ENCODE results near the gene TNC. TPM values are rescaled to one million over a fixed set of nuclear protein-coding genes. Genes with fewer than 3 reads are reported as not detected.

Gene TNC
- total and polyA plus RNA-seq, 2 donors (not counting 1 experiment from before 2014, with no cell fraction given), result not detected

DNA sequence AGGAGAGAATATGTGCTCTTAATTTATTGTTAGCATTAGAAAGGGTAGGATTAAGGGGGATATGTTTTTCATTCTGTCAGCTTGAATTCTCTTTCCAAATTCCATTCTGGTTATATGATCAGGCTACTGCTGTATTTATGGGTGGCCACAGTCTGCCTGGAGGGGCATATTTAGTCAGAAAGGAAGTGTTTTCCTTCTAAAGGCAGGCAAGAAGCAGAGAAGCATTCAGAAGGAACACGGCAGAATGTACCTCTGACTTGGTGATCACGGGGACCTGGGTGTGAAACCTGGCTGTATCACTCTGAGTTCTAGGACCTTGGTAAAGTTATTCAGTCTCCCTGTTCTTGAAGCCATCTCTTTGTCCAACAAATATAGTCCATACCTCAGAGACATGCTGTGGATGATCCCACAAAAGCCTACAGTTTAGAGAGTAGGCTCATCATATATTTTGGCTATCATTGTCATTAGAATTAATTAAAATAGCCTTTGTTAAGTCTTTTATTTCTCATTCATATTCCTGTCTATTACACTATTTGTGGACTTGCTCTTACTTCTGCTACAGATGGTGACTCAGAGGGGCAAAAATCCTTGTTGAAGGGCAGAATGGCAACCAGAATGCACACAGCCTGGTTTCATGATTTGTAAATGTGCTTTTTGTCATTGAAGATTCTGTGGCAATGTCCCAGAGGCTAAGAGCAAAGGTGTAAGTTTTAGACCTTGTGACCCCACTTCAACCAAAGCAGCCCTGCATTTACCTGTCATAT lies 2.7 kb downstream of the TNC start:
- ChIA-PET CTCF (no interaction called here), POLR2A (no interaction called here)
- TF ChIP-seq, protein P1, sequence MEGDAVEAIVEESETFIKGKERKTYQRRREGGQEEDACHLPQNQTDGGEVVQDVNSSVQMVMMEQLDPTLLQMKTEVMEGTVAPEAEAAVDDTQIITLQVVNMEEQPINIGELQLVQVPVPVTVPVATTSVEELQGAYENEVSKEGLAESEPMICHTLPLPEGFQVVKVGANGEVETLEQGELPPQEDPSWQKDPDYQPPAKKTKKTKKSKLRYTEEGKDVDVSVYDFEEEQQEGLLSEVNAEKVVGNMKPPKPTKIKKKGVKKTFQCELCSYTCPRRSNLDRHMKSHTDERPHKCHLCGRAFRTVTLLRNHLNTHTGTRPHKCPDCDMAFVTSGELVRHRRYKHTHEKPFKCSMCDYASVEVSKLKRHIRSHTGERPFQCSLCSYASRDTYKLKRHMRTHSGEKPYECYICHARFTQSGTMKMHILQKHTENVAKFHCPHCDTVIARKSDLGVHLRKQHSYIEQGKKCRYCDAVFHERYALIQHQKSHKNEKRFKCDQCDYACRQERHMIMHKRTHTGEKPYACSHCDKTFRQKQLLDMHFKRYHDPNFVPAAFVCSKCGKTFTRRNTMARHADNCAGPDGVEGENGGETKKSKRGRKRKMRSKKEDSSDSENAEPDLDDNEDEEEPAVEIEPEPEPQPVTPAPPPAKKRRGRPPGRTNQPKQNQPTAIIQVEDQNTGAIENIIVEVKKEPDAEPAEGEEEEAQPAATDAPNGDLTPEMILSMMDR (IDR thresholded peaks at IDR 0.05), result no peak
- TF ChIP-seq EZH2 (IDR thresholded peaks at IDR 0.05; ENCODE audit: borderline replicate concordance, insufficient read depth, low read depth, low read length, poor library complexity, severe bottlenecking), result no peak
- peaks cover 0 to 4% of the 10 kb centered on the region in 2 donors for H3K4me1 ChIP-seq (ENCODE audit: control insufficient read depth in 2 of 2, insufficient read depth in 2 of 2, low read length in 2 of 2)
- no peaks in the 10 kb centered on the region for H3K9me3 Mint-ChIP-seq (ENCODE audit: insufficient read depth)
- no peak overlapping the region for H3K27ac ChIP-seq (ENCODE audit: low read length in 2 of 2)
- no peak overlapping the region for H2AFZ ChIP-seq (ENCODE audit: insufficient read depth, low read depth, low read length, poor library complexity, severe bottlenecking)
- no peak overlapping the region for H3K27ac Mint-ChIP-seq
- H3K27me3 ChIP-seq (replicated peaks in 1 of 4; ENCODE audit: control extremely low read depth in 1 of 4, control insufficient read depth in 3 of 4, insufficient read depth in 4 of 4, low read length in 3 of 4), result peaks cover 0 to 40% (median 18%) of the 10 kb centered on the region in 4 experiments
- no peak overlapping the region for H3K4me3 Mint-ChIP-seq
- 90% methylated on average over 2 of the region's 2 CpGs for WGBS (ENCODE audit: insufficient coverage)
- H3K4me1 Mint-ChIP-seq, result peaks cover 5% of the 10 kb centered on the region
- no peaks in the 10 kb centered on the region for H3K79me2 ChIP-seq (ENCODE audit: control insufficient read depth, insufficient read depth, low read length)
- intact Hi-C loops (cut with micrococcal nuclease), result no loop called here
- H4K20me1 ChIP-seq (ENCODE audit: control insufficient read depth, insufficient read depth, low read length, poor library complexity, severe bottlenecking), result no peaks in the 10 kb centered on the region
- H3K36me3 ChIP-seq (replicated peaks in 1 of 2; ENCODE audit: control extremely low read depth in 1 of 2, control insufficient read depth in 1 of 2, extremely low read depth in 1 of 2, insufficient read depth in 2 of 2, low read length in 1 of 2), result no peaks in the 10 kb centered on the region
- ATAC-seq (ENCODE audit: low read depth) (no peak), DNase-seq (no peak)
- H3K4me3 ChIP-seq (ENCODE audit: control extremely low read depth in 1 of 5, extremely low read depth in 1 of 5, insufficient read depth in 1 of 5, low read depth in 2 of 5, low read length in 4 of 5), result no peak overlapping the region
- no peak overlapping the region for H3K9ac ChIP-seq (ENCODE audit: low read length)
- H3K9me3 ChIP-seq (ENCODE audit: control extremely low read depth in 1 of 3, control insufficient read depth in 2 of 3, insufficient read depth in 1 of 3, low read length in 2 of 3), result no peaks in the 10 kb centered on the region
- no peak overlapping the region for H3K4me2 ChIP-seq (replicated peaks; ENCODE audit: low read depth, low read length, poor library complexity, severe bottlenecking)
- peaks cover 55% of the 10 kb centered on the region for H3K27me3 Mint-ChIP-seq

DNA sequence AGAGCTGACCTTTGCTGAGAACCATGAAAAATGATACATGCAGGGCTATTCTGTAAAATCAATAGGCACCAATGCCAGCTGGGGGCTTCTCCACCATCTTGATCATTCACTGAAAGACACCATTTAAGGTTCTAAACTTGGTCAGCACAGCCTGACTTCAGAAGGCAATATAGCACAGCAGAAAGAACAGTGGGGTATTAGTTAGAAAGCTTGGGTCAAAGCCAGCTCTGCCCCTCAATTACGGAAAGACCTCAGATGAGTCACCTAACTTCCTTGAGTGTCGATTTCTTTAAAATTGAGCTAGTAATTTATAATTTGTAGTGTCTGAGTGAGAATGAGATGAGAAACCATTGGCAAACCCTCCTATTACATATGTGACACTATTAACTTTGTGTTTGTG lies 3.4 kb downstream of the TNC start:
- CTCF ChIA-PET, result no interaction called here

More for the DNA sequence above, 3.4 kb downstream of the TNC start:
- Mint-ChIP-seq H3K27me3 (peaks cover 56% of the 10 kb centered on the region), H3K4me3 (no peak overlapping the region), H3K4me1 (peaks cover 5% of the 10 kb centered on the region), H3K27ac (no peak overlapping the region), H3K9me3 (ENCODE audit: insufficient read depth) (no peaks in the 10 kb centered on the region)
- Histone ChIP-seq H3K79me2 (ENCODE audit: control insufficient read depth, insufficient read depth, low read length) (no peaks in the 10 kb centered on the region), H3K4me1 (ENCODE audit: control insufficient read depth in 2 of 2, insufficient read depth in 2 of 2, low read length in 2 of 2) (peaks cover 0 to 4% of the 10 kb centered on the region in 2 donors), H3K9me3 (ENCODE audit: control extremely low read depth in 1 of 3, control insufficient read depth in 2 of 3, insufficient read depth in 1 of 3, low read length in 2 of 3) (no peaks in the 10 kb centered on the region), H3K27ac (ENCODE audit: low read length in 2 of 2) (no peak overlapping the region), H3K4me3 (ENCODE audit: control extremely low read depth in 1 of 5, extremely low read depth in 1 of 5, insufficient read depth in 1 of 5, low read depth in 2 of 5, low read length in 4 of 5) (no peak overlapping the region), H2AFZ (ENCODE audit: insufficient read depth, low read depth, low read length, poor library complexity, severe bottlenecking) (no peak overlapping the region), H3K27me3 (replicated peaks in 1 of 4; ENCODE audit: control extremely low read depth in 1 of 4, control insufficient read depth in 3 of 4, insufficient read depth in 4 of 4, low read length in 3 of 4) (peaks cover 0 to 32% (median 16%) of the 10 kb centered on the region in 4 experiments), H3K36me3 (replicated peaks in 1 of 2; ENCODE audit: control extremely low read depth in 1 of 2, control insufficient read depth in 1 of 2, extremely low read depth in 1 of 2, insufficient read depth in 2 of 2, low read length in 1 of 2) (no peaks in the 10 kb centered on the region), H3K9ac (ENCODE audit: low read length) (no peak overlapping the region), H3K4me2 (replicated peaks; ENCODE audit: low read depth, low read length, poor library complexity, severe bottlenecking) (no peak overlapping the region), H4K20me1 (ENCODE audit: control insufficient read depth, insufficient read depth, low read length, poor library complexity, severe bottlenecking) (no peaks in the 10 kb centered on the region)
- no peak for TF ChIP-seq EZH2 (IDR thresholded peaks at IDR 0.05; ENCODE audit: borderline replicate concordance, insufficient read depth, low read depth, low read length, poor library complexity, severe bottlenecking)
- TF ChIP-seq, protein P1 (IDR thresholded peaks at IDR 0.05), result no peak
- no peak for ATAC-seq (ENCODE audit: low read depth)
- intact Hi-C loops (cut with micrococcal nuclease), result no loop called here
- no peak for DNase-seq
- POLR2A ChIA-PET, result no interaction called here
- WGBS (ENCODE audit: insufficient coverage), result no CpG with 5 or more reads among the region's 2 CpGs

Measured in B cell (primary cell).